ENCODE results near the gene NDRG2.
"Not testable (repeated sequence)": the region's sequence is repeated elsewhere in the genome, so short reads cannot be mapped to it uniquely, and the experiment has no call there.

NDRG2 gene

DNA sequence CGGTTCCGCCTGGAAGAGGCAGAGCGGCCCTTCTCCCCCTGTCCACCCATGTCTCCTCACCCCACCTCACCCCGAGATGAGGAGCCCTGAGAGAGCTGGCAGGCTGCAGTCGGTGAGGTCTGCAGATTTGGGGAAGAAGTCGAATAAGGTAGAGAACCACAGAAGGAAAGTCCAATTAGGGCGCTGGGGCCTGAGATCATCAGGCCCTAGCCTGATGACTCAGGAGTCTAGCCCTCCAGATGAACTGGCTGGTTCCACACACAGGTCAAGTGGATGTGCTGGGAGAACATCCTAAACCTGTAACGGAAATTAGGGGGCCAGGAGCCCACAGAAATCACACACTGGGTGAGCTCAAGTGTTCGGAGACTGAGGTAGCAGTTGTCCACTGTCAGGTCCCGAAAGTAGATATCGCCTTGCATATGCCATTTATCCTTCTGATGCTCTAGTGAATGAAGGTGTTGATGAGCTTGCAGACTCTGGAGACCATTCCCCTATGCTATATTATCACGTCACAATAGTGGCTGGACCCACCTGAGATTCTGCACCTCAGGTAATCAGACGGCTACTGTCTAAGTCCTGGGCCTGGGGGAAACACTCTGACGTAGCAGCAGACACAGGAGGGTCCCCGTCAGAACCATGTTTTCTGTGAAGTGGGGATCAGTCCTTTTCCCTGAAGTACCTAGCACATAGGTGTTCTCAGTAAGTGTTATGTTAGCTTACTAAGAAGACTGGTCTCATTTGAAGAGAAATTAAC is 36.0 kb downstream of the NDRG2 start:
- Histone ChIP-seq H3K27ac (peak overlapping the region in 20 of 21 experiments; percentile 20 to 91 (median 80)), H3K4me3 (peak overlapping the region; percentile 57 to 94 (median 78))

DNA sequence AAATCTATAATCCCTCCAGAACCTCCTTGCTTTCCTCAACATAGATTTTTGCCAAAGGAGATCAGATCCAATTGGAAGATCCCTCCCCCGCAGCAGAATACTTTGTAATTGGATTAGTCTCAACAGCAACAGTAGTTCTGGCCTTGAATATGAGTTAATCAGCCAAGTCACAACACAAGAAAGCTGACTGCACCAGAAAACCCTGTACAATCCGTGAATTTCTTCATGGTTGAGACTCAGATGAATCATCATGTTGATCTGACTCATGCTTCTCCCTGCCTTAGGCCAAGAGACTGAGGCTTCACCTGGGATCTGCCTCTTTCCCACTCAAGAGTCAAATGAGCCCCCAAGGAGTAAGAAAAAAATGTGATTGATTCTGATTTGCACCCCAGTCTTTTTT is 38.0 kb downstream of the NDRG2 start:
- H3K4me3 ChIP-seq = no peak overlapping the region
- H3K27ac ChIP-seq = peak overlapping the region in 11 of 21 experiments; percentile 22 to 73 (median 43)

DNA sequence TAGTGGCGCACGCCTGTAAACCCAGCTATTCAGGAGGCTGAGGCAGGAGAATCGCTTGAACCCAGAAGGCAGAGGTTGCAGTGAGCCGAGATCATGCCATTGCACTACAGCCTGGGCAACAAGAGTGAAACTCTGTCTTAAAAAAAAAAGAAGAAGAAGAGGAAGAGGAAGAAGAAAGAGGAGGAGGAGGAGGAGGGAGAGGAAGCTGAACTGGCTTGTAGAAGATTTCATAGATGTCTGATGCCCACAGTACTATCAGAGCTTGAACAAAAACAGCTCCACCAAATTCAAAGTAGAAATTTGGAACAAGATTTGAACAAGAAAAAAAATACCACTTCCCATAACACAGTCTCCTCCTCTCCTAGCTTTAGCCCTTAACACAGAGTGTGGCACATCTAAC is 39.2 kb downstream of the NDRG2 start:
- peak overlapping the region in 1 of 21 experiments; percentile 27 for H3K27ac ChIP-seq
- H3K4me3 ChIP-seq = not testable (repeated sequence)

DNA sequence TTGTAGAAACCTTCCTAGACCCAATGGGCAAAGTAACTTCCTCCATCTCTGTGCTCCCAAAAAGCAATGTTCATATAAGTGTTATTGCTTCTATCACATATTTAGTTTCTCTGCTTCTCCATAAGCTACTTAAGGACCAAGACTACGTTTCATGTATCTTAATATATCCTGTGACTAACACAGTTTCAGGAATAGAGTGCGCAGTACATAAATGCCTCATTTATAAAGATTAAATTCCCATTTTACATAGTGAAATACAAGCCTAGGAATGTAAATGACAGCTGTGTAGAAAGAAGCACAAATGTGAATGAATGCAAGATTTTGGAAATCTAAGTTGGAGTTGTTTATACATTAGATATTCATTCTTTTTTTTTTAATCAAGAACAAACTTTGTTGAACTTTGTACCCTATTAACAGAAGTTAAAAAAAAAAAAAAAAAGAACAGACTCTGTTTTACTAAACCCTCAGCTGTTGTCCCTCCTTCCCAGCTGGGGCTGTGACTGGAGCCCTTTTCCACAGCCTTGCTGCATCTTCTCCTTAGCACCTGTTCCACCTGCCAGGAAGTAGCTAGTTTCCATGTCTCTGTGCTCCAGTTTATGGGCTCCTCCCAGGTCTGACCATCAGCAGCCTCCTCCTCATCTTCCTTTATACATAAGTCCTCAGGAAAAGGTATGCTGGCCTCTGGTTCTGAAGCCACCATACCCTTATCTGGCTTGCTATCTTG is 42.1 kb downstream of the NDRG2 start:
- Histone ChIP-seq H3K4me3 (no peak overlapping the region), H3K27ac (no peak overlapping the region)

DNA sequence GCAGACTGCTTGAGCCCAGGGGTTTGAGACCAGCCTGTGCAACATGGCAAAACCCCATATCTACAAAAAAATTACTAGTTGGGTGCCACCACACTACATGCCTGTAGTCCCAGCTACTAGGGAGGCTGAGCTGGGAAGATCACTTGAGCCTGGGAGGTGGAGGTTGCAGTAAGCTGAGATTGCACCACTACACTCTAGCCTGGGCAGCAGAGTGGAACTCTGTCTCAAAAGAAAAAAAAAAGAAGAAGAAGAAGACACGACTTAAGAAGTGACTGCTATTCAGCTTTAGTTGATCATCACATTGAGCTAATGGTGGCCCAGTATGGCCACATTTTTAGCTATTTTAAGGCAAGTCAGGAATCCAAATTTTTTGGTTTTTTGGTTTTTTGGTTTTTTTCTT is 44.0 kb downstream of the NDRG2 start:
- H3K27ac ChIP-seq = no peak overlapping the region
- H3K4me3 ChIP-seq = no peak overlapping the region

DNA sequence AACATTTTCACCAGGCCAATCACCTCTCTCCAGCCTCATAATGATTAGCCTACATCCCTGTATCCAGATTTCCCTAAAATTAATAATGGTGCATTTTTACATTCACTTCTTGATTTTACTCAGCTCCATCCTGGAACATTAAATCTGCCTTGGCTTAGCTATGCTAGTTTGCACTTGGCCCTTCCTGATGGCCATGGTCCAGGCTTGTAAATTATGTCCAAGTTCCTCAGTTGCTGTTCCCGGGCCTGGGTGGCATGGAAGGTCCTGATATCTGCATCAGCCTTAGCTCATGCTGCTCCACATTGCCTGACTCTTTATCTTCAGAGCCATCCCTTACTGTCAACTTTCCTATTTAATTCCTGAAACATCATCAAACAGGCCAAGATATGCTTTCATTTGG is 46.2 kb downstream of the NDRG2 start:
- Histone ChIP-seq H3K4me3 (no peak overlapping the region), H3K27ac (no peak overlapping the region)

DNA sequence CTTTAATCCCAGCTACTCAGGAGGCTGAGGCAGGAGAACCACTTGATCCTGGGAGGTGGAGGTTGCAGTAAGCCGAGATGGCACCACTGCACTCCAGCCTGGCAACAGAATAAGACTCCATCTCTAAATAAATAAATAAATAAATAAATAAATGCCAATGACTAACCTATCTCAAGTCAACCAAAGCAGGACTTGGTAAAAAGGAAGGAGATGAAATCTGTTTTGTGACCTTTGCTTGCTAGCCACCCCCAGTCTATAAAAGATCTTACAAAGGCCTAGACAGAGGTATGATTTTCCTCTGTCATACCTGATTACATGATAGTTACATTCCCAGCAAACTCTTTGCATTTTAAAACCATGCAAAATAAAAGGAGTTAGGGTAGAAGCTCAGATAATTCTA is 48.6 kb downstream of the NDRG2 start:
- H3K27ac ChIP-seq = no peak overlapping the region
- no peak overlapping the region for H3K4me3 ChIP-seq

DNA sequence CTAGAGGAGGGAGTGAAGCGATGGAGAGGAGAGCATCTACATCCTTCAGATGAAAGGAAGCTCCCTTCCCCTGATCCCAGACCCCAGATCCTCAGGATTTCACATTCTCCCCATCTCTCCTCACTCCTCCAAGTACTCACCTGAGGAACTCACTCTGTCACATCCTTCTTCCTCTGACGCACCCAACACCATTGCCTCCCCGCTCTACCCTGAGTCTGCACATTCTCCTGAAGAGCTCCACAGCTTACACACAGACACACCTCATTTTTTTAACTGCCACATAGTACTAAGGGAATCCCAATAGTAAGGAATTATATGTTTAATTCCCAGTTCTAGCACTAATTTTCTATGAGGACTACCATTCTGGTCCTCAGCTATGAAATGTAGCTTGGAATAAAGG is 51.4 kb downstream of the NDRG2 start:
- H3K27ac ChIP-seq = no peak overlapping the region
- H3K4me3 ChIP-seq = no peak overlapping the region

DNA sequence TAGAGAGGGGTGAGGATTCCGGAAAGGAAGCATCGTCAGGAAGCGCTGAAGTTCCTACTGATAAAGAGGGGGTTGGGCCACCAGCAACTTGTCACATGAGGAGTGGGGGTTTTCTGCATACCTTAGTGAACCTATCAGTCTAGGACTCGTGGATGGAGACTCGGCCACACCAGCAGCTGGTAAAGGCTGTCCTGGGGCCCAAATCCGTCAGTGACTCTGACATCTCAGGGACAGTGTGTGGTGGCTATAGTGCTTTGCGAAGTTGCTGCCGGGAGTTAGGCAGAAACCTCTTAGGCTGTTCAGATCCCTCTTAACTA is 53.2 kb downstream of the NDRG2 start:
- H3K27ac ChIP-seq = peak overlapping the region in 4 of 21 experiments; percentile 2 to 45 (median 22)
- peak overlapping the region in 4 of 7 experiments; percentile 43 to 65 (median 45) for H3K4me3 ChIP-seq

DNA sequence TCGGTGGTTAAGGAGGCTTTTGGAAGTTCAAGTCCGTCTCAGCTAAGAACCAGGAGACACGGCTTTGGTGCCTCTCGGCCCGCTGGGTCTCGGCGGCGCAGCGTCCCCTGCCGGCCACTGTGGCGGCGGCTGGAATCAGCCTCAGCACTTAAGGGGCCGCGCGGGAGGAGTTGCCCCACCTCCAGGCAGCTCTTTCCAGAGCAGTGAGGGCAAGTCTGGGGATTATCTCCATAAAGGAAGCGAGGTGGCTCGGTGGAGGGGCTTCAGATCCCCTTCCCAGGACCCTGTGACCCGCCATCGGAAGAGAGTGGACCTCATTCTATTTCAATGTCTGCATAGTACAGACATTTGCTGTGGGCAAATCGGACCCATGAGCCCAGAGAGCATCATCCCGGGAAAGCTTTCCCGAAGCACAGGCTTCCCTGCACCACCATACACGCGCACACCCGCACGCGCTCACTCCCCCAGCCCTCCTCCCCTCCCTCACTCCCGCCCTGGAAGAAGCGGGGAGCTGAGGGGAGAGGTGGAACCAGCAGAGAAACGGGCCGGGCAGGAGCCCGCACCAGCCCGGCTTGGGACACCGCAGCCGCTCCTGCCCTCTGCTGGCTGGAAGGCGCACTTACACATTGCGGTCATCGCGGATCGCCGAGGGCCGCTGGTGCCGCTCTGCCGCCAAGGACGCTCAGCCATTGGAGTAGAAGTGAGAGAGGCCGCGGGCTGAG is 53.7 kb downstream of the NDRG2 start:
- peak overlapping the region in 15 of 21 experiments; percentile 8 to 71 (median 49) for H3K27ac ChIP-seq
- peak overlapping the region; percentile 33 to 65 (median 44) for H3K4me3 ChIP-seq

DNA sequence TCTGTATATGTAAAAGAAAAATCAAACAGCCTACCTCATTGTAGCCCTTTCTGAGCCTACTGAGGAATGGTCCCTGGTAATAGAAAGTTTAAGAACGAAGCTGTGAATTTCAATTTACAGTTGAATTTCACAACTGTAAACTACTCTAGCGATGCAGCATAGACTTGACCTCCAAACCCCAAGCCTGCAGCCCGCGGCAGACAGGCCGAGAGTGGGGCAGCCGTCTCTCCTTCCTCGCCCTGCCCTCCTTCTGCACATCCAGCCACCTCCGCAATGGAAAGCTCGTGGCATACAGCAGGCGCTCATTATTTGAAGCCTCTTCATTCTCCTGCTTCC is 54.2 kb downstream of the NDRG2 start:
- peak overlapping the region; percentile 33 to 65 (median 44) for H3K4me3 ChIP-seq
- H3K27ac ChIP-seq = peak overlapping the region in 9 of 21 experiments; percentile 9 to 67 (median 38)

DNA sequence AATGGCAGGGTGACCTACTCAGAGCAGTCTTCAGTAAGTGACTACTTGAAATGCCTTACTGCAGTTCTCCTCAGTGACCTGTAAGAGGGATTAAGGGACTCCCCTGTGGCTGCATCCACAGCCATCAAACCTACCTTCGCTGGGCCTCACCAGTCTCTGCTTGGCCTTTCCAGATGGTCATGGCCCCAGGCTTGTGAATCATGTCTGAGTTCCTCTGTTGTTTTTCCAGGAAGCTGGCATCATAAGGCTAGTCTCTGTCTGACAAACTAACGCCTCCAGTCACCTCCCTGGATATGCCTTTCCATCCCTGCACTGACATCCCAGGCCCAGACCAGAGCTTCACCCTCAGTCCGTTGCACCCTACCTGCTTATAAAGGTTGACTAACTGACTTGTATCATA is 55.5 kb downstream of the NDRG2 start:
- no peak overlapping the region for H3K4me3 ChIP-seq
- H3K27ac ChIP-seq = no peak overlapping the region
